Aorta (tissue), 5 donors: ENCODE results near the gene LRRN4. TPM values are rescaled to one million over a fixed set of nuclear protein-coding genes. Genes with fewer than 3 reads are reported as not detected.

Experiments
- ATAC-seq: fragments of 200-7000 bp; cut with Tn5 transposase; one replicate; pipeline ENCODE4 v1.9.1; 2022; ENCODE audit warnings: moderate library complexity; ENCODE audit not compliant: low FRiP score
- DNase-seq, 2 donors: peaks; one replicate each; pipeline ENCODE4 v3.0.0-alpha.2; 2020
- H3K27ac ChIP-seq, 2 donors: one replicate each; pipeline ENCODE4 v1.5.1; 2013; ENCODE audit warnings: low read length in 2 of 2, mild to moderate bottlenecking in 2 of 2, moderate library complexity in 2 of 2, control low read depth in 1 of 2, inconsistent platforms in 1 of 2, low read depth in 1 of 2
- H3K27me3 ChIP-seq, 2 donors: one replicate each; pipeline ENCODE4 v1.6.1; 2013; ENCODE audit warnings: control low read depth in 1 of 2, low read length in 1 of 2, mild to moderate bottlenecking in 1 of 2, moderate library complexity in 1 of 2; ENCODE audit not compliant: insufficient read depth in 2 of 2, control insufficient read depth in 1 of 2
- H3K36me3 ChIP-seq, 2 donors: one replicate each; pipeline ENCODE4 v1.6.1; 2013; ENCODE audit warnings: control low read depth in 1 of 2, low read length in 1 of 2, mild to moderate bottlenecking in 1 of 2; ENCODE audit not compliant: insufficient read depth in 2 of 2, control insufficient read depth in 1 of 2
- H3K4me1 ChIP-seq, 2 donors: one replicate each; pipeline ENCODE4 v1.6.1; 2013; ENCODE audit warnings: low read length in 2 of 2, control low read depth in 1 of 2, mild to moderate bottlenecking in 1 of 2, moderate library complexity in 1 of 2; ENCODE audit not compliant: insufficient read depth in 2 of 2, control insufficient read depth in 1 of 2
- H3K4me3 ChIP-seq, 2 donors: one replicate each; pipeline ENCODE4 v1.5.1; 2013; ENCODE audit warnings: low read length in 2 of 2, control low read depth in 1 of 2, mild to moderate bottlenecking in 1 of 2
- H3K9me3 ChIP-seq: one replicate; pipeline ENCODE4 v1.6.1; 2013; ENCODE audit warnings: mild to moderate bottlenecking, low read length; ENCODE audit not compliant: control insufficient read depth
- WGBS, 2 donors: extraction: QIAGEN DNeasy Blood & Tissue Kit; methylation state at CpG; one replicate each; pipeline ENCODE4 v1.1.7; 2013; 5-methylcytosine and 5-hydroxymethylcytosine counted together
- intact Hi-C, 2 donors: fragments of 100-400 bp; cut with DNase I; formaldehyde crosslinking; loops; one replicate each; pipeline versions ENCODE4 v1.14.2 to v1.15.0; 2022
- polyA plus RNA-seq, 2 donors: library from polyadenylated mRNA; stranded (reverse); fragments of 200-250 nt; gene quantifications; one replicate each; pipeline ENCODE4 v1.2.3, GENCODE V29; 2013
- total RNA-seq, 2 donors: library from RNA; stranded (reverse); fragmentation: NEBNext Ultra II Directional; extraction: Animal tissue kit (Norgen Biotek cat#: 25700); gene quantifications; one replicate each; pipeline ENCODE4 v1.2.1, GENCODE V29; 2021
- donor health status: healthy with polysubstance abuse.
- donor health status: Bipolar disorder and iron deficiency.
- donor health status: DM: no; HTN: no; CAD: no.
- donor health status: DM: no; HTN: no; CAD: no.
- donor health status: DM: yes; HTN: yes; CAD: no.

The LRRN4 gene
- total and polyA plus RNA-seq, 4 donors: 0.36 TPM; not detected in 3

- intact Hi-C loops: loop anchor here in 1 of 2 donors (10.0 kb wide), 1 partner anchor 285 kb away; no protein-coding TSS in a partner anchor
- 65 to 69% methylated on average over 2 of the region's 2 CpGs for WGBS, 2 donors
- DNase-seq: no peak
Observed at GRCh38 chr20:6069669-6070068, 15.8 kb upstream of the LRRN4 start.

GRCh38 chr20:6067763-6068318 is 14.0 kb upstream of the LRRN4 start:
- no peak overlapping the region for H3K27ac ChIP-seq
- intact Hi-C loops: no loop called here
- H3K4me1 ChIP-seq: no peaks in the 10 kb centered on the region
- no peak overlapping the region for H3K4me3 ChIP-seq
- 57 to 69% methylated on average over 4 of the region's 4 CpGs for WGBS, 2 donors
- H3K27me3 ChIP-seq: no peaks in the 10 kb centered on the region
- H3K9me3 ChIP-seq: no peaks in the 10 kb centered on the region
- H3K36me3 ChIP-seq: no peaks in the 10 kb centered on the region
- ATAC-seq (no peak), DNase-seq (no peak)

More at GRCh38 chr20:6069669-6070068, 15.8 kb upstream of the LRRN4 start:
- H3K36me3 ChIP-seq: no peaks in the 10 kb centered on the region
- no peaks in the 10 kb centered on the region for H3K4me1 ChIP-seq
- no peaks in the 10 kb centered on the region for H3K9me3 ChIP-seq
- no peak overlapping the region for H3K4me3 ChIP-seq
- H3K27me3 ChIP-seq: no peaks in the 10 kb centered on the region
- no peak for ATAC-seq
- no peak overlapping the region for H3K27ac ChIP-seq

DNA sequence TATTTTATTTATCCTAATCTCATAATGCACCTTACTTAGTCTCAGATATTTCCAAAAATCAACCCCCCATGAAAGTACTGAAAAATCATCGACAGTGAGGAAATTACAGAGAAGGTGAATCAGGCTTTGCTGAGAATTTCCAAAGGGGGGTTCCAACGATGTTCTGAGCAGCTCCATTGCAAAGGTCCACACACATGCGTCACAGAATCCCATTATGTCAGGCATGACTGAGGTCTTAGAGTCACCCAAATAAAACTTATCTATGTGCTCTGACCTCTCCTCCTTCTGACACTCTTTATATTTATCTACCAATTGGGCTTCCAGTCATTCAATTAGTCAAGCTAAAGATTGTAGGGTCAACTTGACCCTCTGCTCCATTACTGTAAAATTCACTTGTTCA is 12.7 kb upstream of the LRRN4 start:
- Histone ChIP-seq H3K27ac (no peak overlapping the region), H3K36me3 (no peaks in the 10 kb centered on the region), H3K4me1 (no peaks in the 10 kb centered on the region), H3K9me3 (no peaks in the 10 kb centered on the region), H3K4me3 (no peak overlapping the region), H3K27me3 (no peaks in the 10 kb centered on the region)
- 74 to 80% methylated on average over 3 of the region's 3 CpGs for WGBS, 2 donors
- intact Hi-C loops: no loop called here
- no peak for DNase-seq
- no peak for ATAC-seq

DNA sequence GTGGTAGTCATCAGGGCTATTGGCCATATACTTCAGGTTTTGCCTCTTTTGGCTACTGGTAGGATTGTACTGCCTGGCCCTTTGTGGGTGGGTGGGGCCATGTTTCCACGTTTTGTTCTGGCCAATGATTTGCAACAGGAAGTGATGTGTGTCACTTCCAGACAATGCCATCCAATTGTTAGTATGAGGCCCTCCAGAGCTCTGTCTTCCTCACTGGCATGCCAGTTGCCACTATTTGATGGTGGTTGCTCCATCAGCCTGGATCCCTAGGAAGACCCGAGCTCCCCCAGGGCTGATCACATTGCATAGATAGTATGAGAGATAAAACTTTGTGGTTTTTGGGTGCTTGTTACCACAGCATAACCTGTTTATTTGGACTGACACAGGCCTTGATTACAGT is 7.7 kb upstream of the LRRN4 start:
- H3K27me3 ChIP-seq: no peaks in the 10 kb centered on the region
- no peak for DNase-seq
- intact Hi-C loops: no loop called here

DNA sequence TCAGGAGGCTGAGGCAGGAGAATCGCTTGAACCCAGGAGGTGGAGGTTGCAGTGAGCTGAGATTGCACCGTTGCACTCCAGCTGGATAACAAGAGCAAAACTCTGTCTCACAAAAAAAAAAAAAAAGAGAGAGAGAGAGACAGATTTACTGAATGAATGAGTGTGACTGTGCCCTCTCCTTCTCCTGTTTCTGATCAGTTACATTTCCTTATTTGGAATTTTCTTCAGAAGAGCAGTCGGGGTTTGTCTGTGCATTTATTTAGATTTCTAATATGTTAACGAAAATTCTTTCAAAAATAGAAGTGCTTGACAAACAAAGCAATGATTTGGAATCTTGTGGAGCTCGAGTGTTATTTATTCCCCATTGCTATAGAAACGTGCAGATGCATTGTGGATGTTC is 6.4 kb upstream of the LRRN4 start:
- 34 to 36% methylated on average over 6 of the region's 6 CpGs for WGBS, 2 donors
- Histone ChIP-seq H3K4me1 (no peaks in the 10 kb centered on the region), H3K4me3 (no peak overlapping the region), H3K9me3 (no peaks in the 10 kb centered on the region), H3K36me3 (no peaks in the 10 kb centered on the region), H3K27ac (no peak overlapping the region), H3K27me3 (no peaks in the 10 kb centered on the region)
- DNase-seq (no peak), ATAC-seq (no peak)
- intact Hi-C loops: no loop called here

More for the DNA sequence above, 7.7 kb upstream of the LRRN4 start:
- Histone ChIP-seq H3K27ac (no peak overlapping the region), H3K4me3 (no peak overlapping the region), H3K4me1 (no peaks in the 10 kb centered on the region), H3K36me3 (no peaks in the 10 kb centered on the region), H3K9me3 (no peaks in the 10 kb centered on the region)
- 57 to 66% methylated on average over 2 of the region's 2 CpGs for WGBS, 2 donors
- ATAC-seq: no peak

DNA sequence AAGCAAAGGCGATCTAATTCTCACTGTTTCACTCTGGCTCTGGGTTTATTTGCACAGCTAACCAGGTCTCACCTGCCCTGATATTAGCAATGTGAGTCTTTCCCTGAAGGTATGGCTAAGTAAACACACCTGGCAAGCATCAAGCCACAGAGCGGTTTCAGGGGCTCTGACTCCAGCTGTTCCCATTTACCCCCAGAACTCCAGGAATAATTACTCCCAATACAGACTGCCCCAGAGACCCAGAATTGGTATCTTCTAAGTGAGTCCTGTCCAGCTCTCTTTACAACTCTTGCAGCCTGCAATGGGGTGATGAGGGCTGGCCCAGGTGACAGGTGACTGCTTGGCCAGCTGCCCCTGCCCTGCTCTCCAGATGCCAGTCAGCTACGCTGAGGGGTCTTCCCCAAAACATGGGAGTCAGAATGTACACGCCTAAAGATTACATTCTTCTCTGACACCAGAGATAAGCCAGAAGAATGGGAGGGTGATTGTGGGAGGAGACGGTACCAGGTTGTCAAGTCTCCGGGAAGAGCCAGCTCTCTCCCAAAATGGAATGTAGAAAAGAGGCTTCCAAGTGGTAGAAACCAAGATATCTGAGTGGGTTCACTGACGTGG is 4.9 kb upstream of the LRRN4 start:
- DNase-seq: no peak
- no peaks in the 10 kb centered on the region for H3K36me3 ChIP-seq
- H3K27me3 ChIP-seq: no peaks in the 10 kb centered on the region
- no peaks in the 10 kb centered on the region for H3K9me3 ChIP-seq
- intact Hi-C loops: no loop called here
- H3K27ac ChIP-seq: no peak overlapping the region
- ATAC-seq: no peak
- 26 to 28% methylated on average over 7 of the region's 7 CpGs for WGBS, 2 donors
- no peak overlapping the region for H3K4me3 ChIP-seq
- no peaks in the 10 kb centered on the region for H3K4me1 ChIP-seq

DNA sequence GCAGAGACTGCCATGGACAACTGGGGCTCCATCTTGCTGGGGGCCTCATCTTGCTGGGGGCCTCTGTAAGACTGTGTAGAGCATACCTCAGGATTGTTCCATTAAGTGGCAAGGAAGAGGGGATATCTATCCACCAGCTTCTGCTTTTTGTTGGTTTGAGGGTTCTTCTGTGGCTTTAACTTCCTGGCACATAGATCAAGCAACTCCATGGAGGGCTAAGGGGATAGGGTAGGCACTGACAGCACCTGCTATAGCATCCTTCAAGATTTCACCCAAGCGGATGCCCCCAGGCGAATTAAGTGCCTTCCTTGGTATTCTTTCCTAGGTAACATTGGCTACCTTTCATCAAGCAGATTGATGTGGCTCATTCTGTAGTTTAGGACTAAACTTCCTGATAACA is 3.8 kb upstream of the LRRN4 start:
- intact Hi-C loops: no loop called here
- Histone ChIP-seq H3K36me3 (no peaks in the 10 kb centered on the region), H3K27ac (no peak overlapping the region), H3K27me3 (no peaks in the 10 kb centered on the region), H3K4me1 (no peaks in the 10 kb centered on the region), H3K9me3 (no peaks in the 10 kb centered on the region), H3K4me3 (no peak overlapping the region)
- no peak for DNase-seq
- WGBS, 2 donors: 81 to 86% methylated on average over 2 of the region's 2 CpGs
- ATAC-seq: no peak

- intact Hi-C loops: no loop called here
- H3K4me1 ChIP-seq: no peaks in the 10 kb centered on the region
- no peaks in the 10 kb centered on the region for H3K27me3 ChIP-seq
- no peaks in the 10 kb centered on the region for H3K36me3 ChIP-seq
- ATAC-seq: no peak
- no peak overlapping the region for H3K27ac ChIP-seq
- no peaks in the 10 kb centered on the region for H3K9me3 ChIP-seq
- 94 to 96% methylated on average over 2 of the region's 2 CpGs for WGBS, 2 donors
- no peak for DNase-seq
- no peak overlapping the region for H3K4me3 ChIP-seq
Observed at GRCh38 chr20:6057139-6057538, 3.3 kb upstream of the LRRN4 start.

- 88 to 91% methylated on average over 9 of the region's 9 CpGs for WGBS, 2 donors
- ATAC-seq: no peak
- no peaks in the 10 kb centered on the region for H3K27me3 ChIP-seq
Observed at GRCh38 chr20:6055981-6056569, 2.2 kb upstream of the LRRN4 start.

More at GRCh38 chr20:6055981-6056569, 2.2 kb upstream of the LRRN4 start:
- no peaks in the 10 kb centered on the region for H3K4me1 ChIP-seq
- no peaks in the 10 kb centered on the region for H3K36me3 ChIP-seq
- no peak for DNase-seq
- no peaks in the 10 kb centered on the region for H3K9me3 ChIP-seq
- intact Hi-C loops: no loop called here
- H3K4me3 ChIP-seq: no peak overlapping the region
- H3K27ac ChIP-seq: no peak overlapping the region
